ENCODE results near the gene METTL6.

Gene METTL6

GRCh38 chr3:15401936-15402335 lies 25.4 kb downstream of the METTL6 start:
- TF ChIP-seq GATA2 (IDR thresholded peaks at IDR 0.05; ENCODE audit: low read depth, low read length) (no peak), GATA3 (IDR thresholded peaks at IDR 0.05; ENCODE audit: low read depth, low read length) (no peak)

- TF ChIP-seq GATA2 (IDR thresholded peaks at IDR 0.05; ENCODE audit: low read depth, low read length) (no peak), GATA3 (IDR thresholded peaks at IDR 0.05; ENCODE audit: low read depth, low read length) (no peak)
These were observed 27.4 kb downstream of the METTL6 start for GRCh38 chr3:15399970-15400369.

DNA sequence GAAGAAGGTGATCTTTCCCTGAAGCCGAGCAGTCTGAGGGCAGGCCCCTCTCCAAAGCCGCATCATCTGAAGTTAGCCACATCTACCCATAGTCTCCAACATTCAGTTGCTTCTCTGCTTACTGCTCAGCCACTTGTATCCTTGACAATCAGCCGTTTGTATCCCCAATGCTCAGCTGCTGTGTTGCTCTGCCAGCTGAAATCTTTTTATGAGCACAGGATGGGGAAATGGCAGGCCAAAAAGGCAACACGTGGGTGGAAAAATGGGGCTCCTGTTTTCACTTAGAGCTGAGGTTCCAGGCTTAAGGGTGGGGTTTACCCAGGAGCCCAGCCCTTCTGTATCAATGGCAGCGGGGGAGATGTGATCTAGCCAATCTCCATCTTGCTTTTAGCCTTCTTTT lies 36.3 kb downstream of the METTL6 start:
- no peak for TF ChIP-seq GATA3 (IDR thresholded peaks at IDR 0.05; ENCODE audit: low read depth, low read length)
- TF ChIP-seq GATA2 (IDR thresholded peaks at IDR 0.05; ENCODE audit: low read depth, low read length): no peak

- TF ChIP-seq GATA2 (IDR thresholded peaks at IDR 0.05; ENCODE audit: low read depth, low read length): no peak
- no peak for TF ChIP-seq GATA3 (IDR thresholded peaks at IDR 0.05; ENCODE audit: low read depth, low read length)
These were observed 36.9 kb downstream of the METTL6 start for GRCh38 chr3:15390460-15390859.

- no peak for TF ChIP-seq GATA3 (IDR thresholded peaks at IDR 0.05; ENCODE audit: low read depth, low read length)
- no peak for TF ChIP-seq GATA2 (IDR thresholded peaks at IDR 0.05; ENCODE audit: low read depth, low read length)
These were observed 39.6 kb downstream of the METTL6 start for GRCh38 chr3:15387735-15388134.

DNA sequence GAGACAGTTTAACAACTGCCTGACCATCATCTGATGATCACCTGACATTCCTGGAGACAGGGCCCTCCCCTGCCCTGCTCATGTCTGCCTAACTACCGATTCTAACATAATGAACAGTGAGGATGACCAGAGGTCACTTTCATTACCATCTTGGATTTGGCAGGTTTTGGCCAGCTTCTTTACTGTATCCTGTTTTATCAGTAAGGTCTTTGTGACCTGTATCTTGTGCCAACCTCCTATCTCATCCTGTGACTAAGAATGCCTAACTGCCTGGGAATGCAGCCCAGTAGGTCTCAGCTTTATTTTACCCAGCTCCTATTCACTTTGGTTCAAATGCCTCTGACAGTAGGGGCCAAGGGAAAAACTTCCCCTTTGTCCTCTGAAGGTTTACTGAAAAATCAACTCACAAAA lies 40.2 kb downstream of the METTL6 start:
- TF ChIP-seq GATA2 (IDR thresholded peaks at IDR 0.05; ENCODE audit: low read depth, low read length) (no peak), GATA3 (IDR thresholded peaks at IDR 0.05; ENCODE audit: low read depth, low read length) (no peak)

DNA sequence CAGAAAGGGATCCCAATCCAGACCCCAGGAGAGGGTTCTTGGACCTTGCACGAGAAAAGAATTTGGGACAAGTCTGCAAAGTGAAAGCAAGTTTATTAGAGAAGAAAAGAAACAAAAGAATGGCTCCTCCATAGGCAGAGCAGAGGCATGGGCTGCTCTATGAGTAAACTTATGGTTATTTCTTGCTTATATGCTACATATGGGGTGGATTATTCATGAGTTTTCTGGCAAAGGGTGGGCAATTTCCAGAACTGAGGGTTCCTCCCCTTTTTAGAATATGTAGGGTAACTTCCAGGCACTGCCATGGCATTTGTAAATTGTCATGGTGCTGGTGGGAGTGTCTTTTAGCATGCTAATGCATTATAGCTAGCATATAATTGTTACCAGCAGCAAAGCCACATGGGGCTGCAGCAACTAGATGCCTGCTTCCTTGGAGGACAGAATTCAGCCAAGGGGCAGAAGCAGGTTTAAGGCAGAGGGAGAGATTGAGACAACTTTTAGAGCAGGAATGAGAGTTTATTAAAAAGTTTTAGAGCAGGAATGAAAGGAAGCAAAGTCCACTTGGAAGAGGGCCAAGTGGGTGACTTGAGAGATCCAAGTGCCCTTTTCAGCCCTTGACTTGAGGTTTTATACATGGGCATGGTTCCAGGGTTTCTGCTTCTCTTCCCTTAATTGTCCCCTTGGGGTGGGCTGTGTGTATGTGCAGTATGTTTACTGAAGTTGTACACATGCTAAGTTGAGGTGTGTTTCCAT lies 41.3 kb downstream of the METTL6 start:
- TF ChIP-seq GATA2 (IDR thresholded peaks at IDR 0.05; ENCODE audit: low read depth, low read length) (no peak), GATA3 (IDR thresholded peaks at IDR 0.05; ENCODE audit: low read depth, low read length) (no peak)

GRCh38 chr3:15384510-15385237 lies 42.7 kb downstream of the METTL6 start:
- no peak for TF ChIP-seq GATA2 (IDR thresholded peaks at IDR 0.05; ENCODE audit: low read depth, low read length)
- TF ChIP-seq GATA3 (IDR thresholded peaks at IDR 0.05; ENCODE audit: low read depth, low read length): no peak

GRCh38 chr3:15382405-15382923 lies 44.9 kb downstream of the METTL6 start:
- TF ChIP-seq GATA2 (IDR thresholded peaks at IDR 0.05; ENCODE audit: low read depth, low read length) (no peak), GATA3 (IDR thresholded peaks at IDR 0.05; ENCODE audit: low read depth, low read length) (no peak)

DNA sequence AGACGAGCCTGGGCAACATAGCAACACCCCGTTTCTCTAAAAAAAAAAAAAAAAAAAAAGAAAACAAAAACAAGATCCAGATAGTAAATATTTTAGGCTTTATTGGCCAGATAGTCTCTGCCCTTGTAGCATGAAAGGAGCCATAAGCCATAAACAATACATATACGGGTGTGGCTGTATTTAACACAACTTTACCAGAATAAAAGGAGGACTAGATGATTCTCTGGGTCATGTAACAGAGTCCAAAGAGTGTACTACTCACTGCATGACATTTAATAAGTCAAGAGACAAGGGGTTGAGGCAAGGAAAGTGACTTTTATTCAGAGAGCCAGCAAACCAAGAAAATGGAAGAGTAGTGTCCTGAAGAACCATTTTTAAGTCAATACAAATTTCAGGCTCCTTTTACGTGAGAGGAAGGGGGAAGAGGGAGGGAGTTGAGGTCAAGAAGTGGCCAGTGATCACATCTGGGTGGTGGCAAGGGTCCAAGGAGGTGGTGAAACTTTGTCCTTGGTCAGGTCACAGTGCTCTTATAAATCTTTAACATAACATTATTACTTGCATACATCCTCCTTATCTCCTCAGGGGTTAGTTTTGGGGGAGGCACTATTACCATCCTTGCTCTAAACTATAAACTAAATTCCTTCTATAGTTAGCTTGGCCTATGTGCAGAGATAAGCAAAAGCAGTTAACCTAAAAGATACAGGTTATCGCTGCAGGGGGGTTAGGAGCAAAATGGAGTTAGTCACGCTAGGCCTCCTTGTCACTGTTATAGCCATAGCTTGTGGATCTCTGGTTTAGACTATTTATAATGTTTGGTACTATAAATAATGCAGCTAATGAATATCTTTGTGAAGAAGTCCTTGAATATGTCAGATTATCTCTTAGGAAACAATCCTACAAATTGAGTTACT lies 46.1 kb downstream of the METTL6 start:
- TF ChIP-seq GATA2 (IDR thresholded peaks at IDR 0.05; ENCODE audit: low read depth, low read length) (no peak), GATA3 (IDR thresholded peaks at IDR 0.05; ENCODE audit: low read depth, low read length) (no peak)

- no peak for TF ChIP-seq GATA3 (IDR thresholded peaks at IDR 0.05; ENCODE audit: low read depth, low read length)
- TF ChIP-seq GATA2 (IDR thresholded peaks at IDR 0.05; ENCODE audit: low read depth, low read length): no peak
These were observed 49.2 kb downstream of the METTL6 start for GRCh38 chr3:15377961-15378791.

DNA sequence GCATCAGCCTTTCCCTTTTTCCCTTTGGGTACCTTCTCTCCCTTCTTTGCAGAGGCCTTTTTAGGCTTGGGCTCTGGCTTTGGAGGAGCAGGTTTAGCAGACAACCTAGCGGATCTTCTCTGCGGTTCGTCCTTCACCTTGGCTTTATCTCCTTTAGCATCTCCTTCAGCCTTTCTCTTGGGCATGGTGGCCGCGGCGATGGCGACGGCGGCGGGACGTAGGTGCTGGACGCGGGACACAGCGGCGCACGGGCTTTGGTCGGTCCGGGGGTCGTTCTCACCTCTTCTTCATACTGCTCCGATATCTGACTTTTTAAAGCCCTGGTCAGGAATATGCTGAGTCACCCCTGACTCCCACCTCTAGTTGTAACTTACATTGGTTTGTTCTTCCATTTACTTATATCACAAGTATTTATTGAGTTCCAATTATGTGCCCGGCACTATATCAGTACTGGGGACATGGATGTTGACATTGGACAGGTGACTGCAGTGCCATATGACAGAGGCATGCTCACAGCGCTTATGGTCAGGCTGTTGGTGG lies 51.8 kb downstream of the METTL6 start:
- TF ChIP-seq GATA2 (IDR thresholded peaks at IDR 0.05; ENCODE audit: low read depth, low read length): no peak
- no peak for TF ChIP-seq GATA3 (IDR thresholded peaks at IDR 0.05; ENCODE audit: low read depth, low read length)

DNA sequence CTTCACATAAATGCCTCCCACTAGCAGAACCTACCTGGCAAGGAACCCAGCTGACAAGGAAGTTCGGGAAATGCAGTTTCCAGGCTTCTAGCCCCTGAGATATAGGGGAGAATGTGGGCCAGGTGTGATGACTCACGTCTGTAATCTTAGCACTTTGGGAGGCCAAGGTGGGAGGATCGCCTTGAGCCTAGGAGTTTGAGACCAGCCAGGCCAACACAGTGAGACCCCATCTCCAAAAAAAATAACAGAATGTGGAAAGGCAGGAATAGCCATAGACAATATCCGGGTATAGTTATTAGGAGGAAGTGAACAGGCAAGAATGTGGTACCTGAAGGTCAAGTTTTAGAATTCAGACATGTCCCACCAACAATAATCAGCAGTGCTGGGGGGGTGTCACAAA lies 54.4 kb downstream of the METTL6 start:
- no peak for TF ChIP-seq GATA2 (IDR thresholded peaks at IDR 0.05; ENCODE audit: low read depth, low read length)

All from SH-SY5Y (cell line).